Measurements from ENCODE around the gene COG7. TPM values are rescaled to one million over a fixed set of nuclear protein-coding genes. Genes with fewer than 3 reads are reported as not detected.

Gene COG7
- total and polyA plus RNA-seq, 2 of the 13 experiments (the other 11 are each of a cell fraction or from before 2014, with no cell fraction given), result 12.6 to 54.5 TPM

DNA sequence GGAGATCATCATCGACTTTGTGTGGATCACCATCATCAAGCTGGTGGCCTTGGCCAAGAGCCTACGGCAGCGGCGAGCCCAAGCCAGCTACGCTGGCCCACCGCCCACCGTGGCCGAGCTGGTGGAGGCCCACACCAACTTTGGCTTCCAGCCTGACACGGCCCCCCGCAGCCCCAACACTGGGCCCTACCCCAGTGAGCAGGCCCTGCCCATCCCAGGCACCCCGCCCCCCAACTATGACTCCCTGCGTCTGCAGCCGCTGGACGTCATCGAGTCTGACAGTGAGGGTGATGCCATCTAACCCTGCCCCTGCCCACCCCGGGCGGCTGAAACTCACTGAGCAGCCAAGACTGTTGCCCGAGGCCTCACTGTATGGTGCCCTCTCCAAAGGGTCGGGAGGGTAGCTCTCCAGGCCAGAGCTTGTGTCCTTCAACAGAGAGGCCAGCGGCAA, 72.5 kb downstream of the COG7 start:
- POLR2A ChIA-PET, result no interaction called here
- H3K4me3 ChIP-seq (replicated peaks in 1 of 3; ENCODE audit: insufficient read depth in 1 of 3, low read depth in 2 of 3, low read length in 3 of 3), result no peak overlapping the region
- in situ Hi-C loops (cut with HindIII; ENCODE audit: extremely low pct_ligation_motif_present, low pct_unique_long_range_greater_than_20kb) (no loop called here), intact Hi-C loops (cut with micrococcal nuclease; ENCODE audit: unreplicated experiment) (no loop called here)
- no peak for ATAC-seq
- H3K36me3 ChIP-seq (replicated peaks in 1 of 2; ENCODE audit: control insufficient read depth in 1 of 2, insufficient read depth in 2 of 2, low read length in 2 of 2), result no peaks in the 10 kb centered on the region
- no peaks in the 10 kb centered on the region for H3K79me2 ChIP-seq (ENCODE audit: insufficient read depth, low read length)
- CTCF ChIA-PET (ENCODE audit: low intra/inter-chr PET ratio, low total read pairs), result no interaction called here
- no peak for DNase-seq (ENCODE audit: low spot score)
- H3K27ac ChIP-seq (ENCODE audit: extremely low read length, insufficient read depth, low read length), result no peak overlapping the region
- no peak overlapping the region for H3K4me2 ChIP-seq (ENCODE audit: low read depth, low read length)
- WGBS (ENCODE audit: low lambda C conversion rate), result no CpG with 5 or more reads among the region's 20 CpGs
- no peaks in the 10 kb centered on the region for H3K9me3 ChIP-seq (ENCODE audit: low read length)
- TF ChIP-seq TAF1 (CRISPR knock-in tag; IDR thresholded peaks at IDR 0.05) (0 out of 2 replicates have a peak, but pooled peaks have one; percentile 23), MEF2D (CRISPR knock-in tag; IDR thresholded peaks at IDR 0.05) (no peak), HHEX (CRISPR knock-in tag; IDR thresholded peaks at IDR 0.05) (no peak), MYC (CRISPR knock-in tag; IDR thresholded peaks at IDR 0.05; ENCODE audit: borderline replicate concordance) (no peak)
- FAIRE-seq, result no peak
- no peak overlapping the region for H2AFZ ChIP-seq (ENCODE audit: low read length)
- H3K9ac ChIP-seq (ENCODE audit: insufficient read depth, low read depth, low read length), result no peak overlapping the region
- no peaks in the 10 kb centered on the region for H3K4me1 ChIP-seq (ENCODE audit: insufficient read depth, low read length)
- H4K20me1 ChIP-seq (ENCODE audit: insufficient read depth, low read length), result no peaks in the 10 kb centered on the region; the same call in 1 of the 2 replicates
- peaks cover 3 to 14% of the 10 kb centered on the region in 2 experiments; a peak in 4 of 5 replicates for H3K27me3 ChIP-seq (ENCODE audit: control insufficient read depth in 1 of 2, insufficient read depth in 2 of 2, low read length in 2 of 2)
- BruUV-seq (replicated peaks), result no TSS peak

- no peak overlapping the region for H3K9ac ChIP-seq (ENCODE audit: insufficient read depth, low read depth, low read length)
- ChIA-PET POLR2A (no interaction called here), CTCF (ENCODE audit: low intra/inter-chr PET ratio, low total read pairs) (no interaction called here)
- H3K4me1 ChIP-seq (ENCODE audit: insufficient read depth, low read length), result no peaks in the 10 kb centered on the region
- H3K9me3 ChIP-seq (ENCODE audit: low read length), result no peaks in the 10 kb centered on the region
- no peak overlapping the region for H3K27ac ChIP-seq (ENCODE audit: extremely low read length, insufficient read depth, low read length)
- no peak for ATAC-seq
- no peak for DNase-seq (ENCODE audit: low spot score)
- no peaks in the 10 kb centered on the region for H3K36me3 ChIP-seq (replicated peaks in 1 of 2; ENCODE audit: control insufficient read depth in 1 of 2, insufficient read depth in 2 of 2, low read length in 2 of 2)
- no peak overlapping the region for H3K4me3 ChIP-seq (replicated peaks in 1 of 3; ENCODE audit: insufficient read depth in 1 of 3, low read depth in 2 of 3, low read length in 3 of 3)
- no peak overlapping the region for H3K4me2 ChIP-seq (ENCODE audit: low read depth, low read length)
- intact Hi-C loops (cut with micrococcal nuclease; ENCODE audit: unreplicated experiment) (no loop called here), in situ Hi-C loops (cut with HindIII; ENCODE audit: extremely low pct_ligation_motif_present, low pct_unique_long_range_greater_than_20kb) (no loop called here)
- BruUV-seq (replicated peaks), result no TSS peak
- TF ChIP-seq, protein P1, sequence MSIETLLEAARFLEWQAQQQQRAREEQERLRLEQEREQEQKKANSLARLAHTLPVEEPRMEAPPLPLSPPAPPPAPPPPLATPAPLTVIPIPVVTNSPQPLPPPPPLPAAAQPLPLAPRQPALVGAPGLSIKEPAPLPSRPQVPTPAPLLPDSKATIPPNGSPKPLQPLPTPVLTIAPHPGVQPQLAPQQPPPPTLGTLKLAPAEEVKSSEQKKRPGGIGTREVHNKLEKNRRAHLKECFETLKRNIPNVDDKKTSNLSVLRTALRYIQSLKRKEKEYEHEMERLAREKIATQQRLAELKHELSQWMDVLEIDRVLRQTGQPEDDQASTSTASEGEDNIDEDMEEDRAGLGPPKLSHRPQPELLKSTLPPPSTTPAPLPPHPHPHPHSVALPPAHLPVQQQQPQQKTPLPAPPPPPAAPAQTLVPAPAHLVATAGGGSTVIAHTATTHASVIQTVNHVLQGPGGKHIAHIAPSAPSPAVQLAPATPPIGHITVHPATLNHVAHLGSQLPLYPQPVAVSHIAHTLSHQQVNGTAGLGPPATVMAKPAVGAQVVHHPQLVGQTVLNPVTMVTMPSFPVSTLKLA (IDR thresholded peaks at IDR 0.05), result peak; percentile 93
- TF ChIP-seq, protein P2, sequence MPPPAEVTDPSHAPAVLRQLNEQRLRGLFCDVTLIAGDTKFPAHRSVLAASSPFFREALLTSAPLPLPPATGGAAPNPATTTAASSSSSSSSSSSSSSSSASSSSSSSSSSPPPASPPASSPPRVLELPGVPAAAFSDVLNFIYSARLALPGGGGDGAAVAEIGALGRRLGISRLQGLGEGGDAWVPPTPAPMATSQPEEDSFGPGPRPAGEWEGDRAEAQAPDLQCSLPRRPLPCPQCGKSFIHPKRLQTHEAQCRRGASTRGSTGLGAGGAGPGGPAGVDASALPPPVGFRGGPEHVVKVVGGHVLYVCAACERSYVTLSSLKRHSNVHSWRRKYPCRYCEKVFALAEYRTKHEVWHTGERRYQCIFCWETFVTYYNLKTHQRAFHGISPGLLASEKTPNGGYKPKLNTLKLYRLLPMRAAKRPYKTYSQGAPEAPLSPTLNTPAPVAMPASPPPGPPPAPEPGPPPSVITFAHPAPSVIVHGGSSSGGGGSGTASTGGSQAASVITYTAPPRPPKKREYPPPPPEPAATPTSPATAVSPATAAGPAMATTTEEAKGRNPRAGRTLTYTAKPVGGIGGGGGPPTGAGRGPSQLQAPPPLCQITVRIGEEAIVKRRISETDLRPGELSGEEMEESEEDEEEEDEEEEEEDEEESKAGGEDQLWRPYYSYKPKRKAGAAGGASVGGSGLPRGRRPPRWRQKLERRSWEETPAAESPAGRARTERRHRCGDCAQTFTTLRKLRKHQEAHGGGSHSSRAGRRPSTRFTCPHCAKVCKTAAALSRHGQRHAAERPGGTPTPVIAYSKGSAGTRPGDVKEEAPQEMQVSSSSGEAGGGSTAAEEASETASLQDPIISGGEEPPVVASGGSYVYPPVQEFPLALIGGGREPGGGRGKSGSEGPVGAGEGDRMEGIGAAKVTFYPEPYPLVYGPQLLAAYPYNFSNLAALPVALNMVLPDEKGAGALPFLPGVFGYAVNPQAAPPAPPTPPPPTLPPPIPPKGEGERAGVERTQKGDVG (CRISPR knock-in tag; IDR thresholded peaks at IDR 0.05; ENCODE audit: borderline replicate concordance), result no peak
- no peak for FAIRE-seq
- H4K20me1 ChIP-seq (ENCODE audit: insufficient read depth, low read length), result no peaks in the 10 kb centered on the region; the same call in 1 of the 2 replicates
- no peak overlapping the region for H2AFZ ChIP-seq (ENCODE audit: low read length)
- H3K79me2 ChIP-seq (ENCODE audit: insufficient read depth, low read length), result no peaks in the 10 kb centered on the region
- H3K27me3 ChIP-seq (ENCODE audit: control insufficient read depth in 1 of 2, insufficient read depth in 2 of 2, low read length in 2 of 2), result peaks cover 3 to 14% of the 10 kb centered on the region in 2 experiments; a peak in 4 of 5 replicates
- 24% methylated on average over 10 of the region's 10 CpGs for WGBS (ENCODE audit: low lambda C conversion rate)
These were observed 73.3 kb downstream of the COG7 start for GRCh38 chr16:23379707-23380106.

All from HepG2 (cell line).